GM23338 (cell line): Measurements from ENCODE around the gene OSBPL3. TPM values are rescaled to one million over a fixed set of nuclear protein-coding genes. Genes with fewer than 3 reads are reported as not detected.

Experiments used
- ATAC-seq: fragments of 200-7000 bp; cut with Tn5 transposase; 3 replicates; pipeline ENCODE4 v1.9.1; 2020
- DNase-seq: peaks from one replicate; pipeline ENCODE4 v3.0.0-alpha.2; 2015; ENCODE audit warnings: low spot score
- H2AFZ ChIP-seq: fragments of 200-600 bp; sonication (generic); 2 replicates; pipeline ENCODE4 v1.8.0; 2016; ENCODE audit warnings: antibody characterized with exemption, mild to moderate bottlenecking, moderate library complexity
- H3F3A ChIP-seq: fragments of 200-600 bp; sonication (generic); replicated peaks from 2 replicates; pipeline ENCODE4 v1.8.0; 2017; ENCODE audit warnings: antibody characterized with exemption, mixed run types, low read depth
- H3K27ac ChIP-seq: fragments of 200-600 bp; sonication (generic); 2 replicates; pipeline ENCODE4 v1.6.1; 2016; ENCODE audit warnings: low read depth
- H3K27me3 ChIP-seq: fragments of 200-600 bp; sonication (generic); 2 replicates; pipeline ENCODE4 v1.8.0; 2016; ENCODE audit warnings: mild to moderate bottlenecking, mixed run types, moderate library complexity; ENCODE audit not compliant: insufficient read depth
- H3K36me3 ChIP-seq: fragments of 200-600 bp; sonication (generic); 2 replicates; pipeline ENCODE4 v1.8.0; 2016; ENCODE audit warnings: mild to moderate bottlenecking; ENCODE audit not compliant: insufficient read depth
- H3K4me1 ChIP-seq: fragments of 200-600 bp; sonication (generic); 2 replicates; pipeline ENCODE4 v1.8.0; 2016; ENCODE audit warnings: mild to moderate bottlenecking, moderate library complexity; ENCODE audit not compliant: insufficient read depth
- H3K4me2 ChIP-seq: fragments of 200-600 bp; sonication (generic); 2 replicates; pipeline ENCODE4 v1.7.1; 2017; ENCODE audit warnings: mixed run types
- H3K4me3 ChIP-seq: fragments of 200-600 bp; sonication (generic); 2 replicates; pipeline ENCODE4 v1.6.1; 2016; ENCODE audit warnings: mixed run types
- H3K79me2 ChIP-seq: fragments of 200-600 bp; sonication (generic); replicated peaks from 2 replicates; pipeline ENCODE4 v1.8.0; 2017; ENCODE audit warnings: mild to moderate bottlenecking; ENCODE audit not compliant: insufficient read depth
- H3K9me2 ChIP-seq: fragments of 200-600 bp; sonication (generic); 2 replicates; pipeline ENCODE4 v1.8.0; 2017; ENCODE audit not compliant: insufficient read depth
- H4K20me1 ChIP-seq: fragments of 200-600 bp; sonication (generic); replicated peaks from 2 replicates; pipeline ENCODE4 v1.8.0; 2017; ENCODE audit warnings: mild to moderate bottlenecking; ENCODE audit not compliant: insufficient read depth
- H3K27ac Mint-ChIP-seq: 2 replicates; pipeline ENCODE4 v1.8.0; 2020; ENCODE audit warnings: inconsistent platforms, mild to moderate bottlenecking, moderate library complexity, mixed read lengths
- H3K27me3 Mint-ChIP-seq: 3 replicates; pipeline ENCODE4 v1.8.0; 2022; ENCODE audit warnings: low read depth, mild to moderate bottlenecking, moderate library complexity, mixed read lengths, inconsistent platforms; ENCODE audit not compliant: insufficient read depth, poor library complexity
- H3K36me3 Mint-ChIP-seq: 3 replicates; pipeline ENCODE4 v1.8.0; 2021; ENCODE audit warnings: low read depth, mild to moderate bottlenecking, inconsistent platforms, moderate library complexity, mixed read lengths
- H3K4me1 Mint-ChIP-seq: 3 replicates; pipeline ENCODE4 v1.8.0; 2020; ENCODE audit warnings: mild to moderate bottlenecking, inconsistent platforms, mixed read lengths
- H3K4me3 Mint-ChIP-seq: 3 replicates; pipeline ENCODE4 v1.8.0; 2021; ENCODE audit warnings: moderate library complexity, mild to moderate bottlenecking, inconsistent platforms, mixed read lengths
- H3K9me3 Mint-ChIP-seq: 3 replicates; pipeline ENCODE4 v1.8.0; 2020; ENCODE audit warnings: moderate library complexity, mild to moderate bottlenecking, inconsistent platforms, mixed read lengths
- CREB1 ChIP-seq: fragments of 250-450 bp; sonication (Bioruptor Pico); IDR thresholded peaks from 2 replicates; pipeline ENCODE4 v1.5.0; 2020; ENCODE audit warnings: low read depth, mild to moderate bottlenecking, moderate library complexity
- EZH2 ChIP-seq: fragments of 200-600 bp; sonication (generic); IDR thresholded peaks from one replicate; pipeline ENCODE4 v1.8.0; 2017; ENCODE audit warnings: antibody characterized with exemption, mild to moderate bottlenecking, low read depth; ENCODE audit not compliant: unreplicated experiment
- EZH2phosphoT487 ChIP-seq: fragments of 200-600 bp; sonication (generic); IDR thresholded peaks from one replicate; pipeline ENCODE4 v1.8.1; 2018; ENCODE audit warnings: antibody characterized with exemption; ENCODE audit not compliant: unreplicated experiment
- JUNB ChIP-seq: IDR thresholded peaks from one replicate; pipeline ENCODE4 v1.6.1; 2016; ENCODE audit warnings: antibody characterized with exemption; ENCODE audit not compliant: unreplicated experiment
- NANOG ChIP-seq: IDR thresholded peaks from 2 replicates; pipeline ENCODE4 v1.6.1; 2016; ENCODE audit warnings: antibody characterized with exemption, borderline replicate concordance
- POLR2AphosphoS5 ChIP-seq: IDR thresholded peaks from 2 replicates; pipeline ENCODE4 v1.6.1; 2016; ENCODE audit warnings: antibody characterized with exemption, low read depth
- STAT1 ChIP-seq: IDR thresholded peaks from one replicate; pipeline ENCODE4 v1.6.1; 2016; ENCODE audit warnings: antibody characterized with exemption; ENCODE audit not compliant: unreplicated experiment
- ZNF114 ChIP-seq: fragments of 250-450 bp; sonication (Bioruptor Pico); IDR thresholded peaks from 2 replicates; pipeline ENCODE4 v1.5.0; 2020; ENCODE audit warnings: mild to moderate bottlenecking, moderate library complexity
- ZNF331 ChIP-seq: fragments of 250-450 bp; sonication (Bioruptor Pico); IDR thresholded peaks from 2 replicates; pipeline ENCODE4 v1.5.0; 2020; ENCODE audit warnings: low read depth, mild to moderate bottlenecking, moderate library complexity
- polyA plus RNA-seq: library from polyadenylated mRNA; unstranded; fragments of >200 nt; fragmentation: Nextera tagmentation; extraction: Ambion mirVana; gene quantifications from 2 replicates; pipeline ENCODE4 v1.2.1, GENCODE V29; 2016
- total RNA-seq: library from RNA; depleted of rRNA; stranded (reverse); fragments of >200 nt; shearing (Covaris generic); gene quantifications from 2 replicates; pipeline ENCODE4 v1.2.3, GENCODE V29; 2014
- TF ChIP-seq, protein P1 (sequence below): IDR thresholded peaks from 2 replicates; pipeline ENCODE4 v1.6.1; 2016; ENCODE audit warnings: antibody characterized with exemption
- TF ChIP-seq, protein P2 (sequence below), 2 experiments: fragments of 200-600 bp in 1 of 2; sonication (generic) in 1 of 2; conservative IDR thresholded peaks; 2 replicates each; pipeline versions ENCODE4 v1.5.1 to v1.6.1; 2016 to 2017; ENCODE audit warnings: antibody characterized with exemption in 2 of 2, low read depth in 2 of 2, mild to moderate bottlenecking in 2 of 2, moderate library complexity in 1 of 2
- TF ChIP-seq, protein P3 (sequence below): fragments of 250-450 bp; sonication (Bioruptor Pico); IDR thresholded peaks from 2 replicates; pipeline ENCODE4 v1.5.0; 2020; ENCODE audit warnings: mild to moderate bottlenecking, moderate library complexity

OSBPL3 gene
- total and polyA plus RNA-seq, 2 experiments from 2014 or later = 7.2 to 15.7 TPM

DNA sequence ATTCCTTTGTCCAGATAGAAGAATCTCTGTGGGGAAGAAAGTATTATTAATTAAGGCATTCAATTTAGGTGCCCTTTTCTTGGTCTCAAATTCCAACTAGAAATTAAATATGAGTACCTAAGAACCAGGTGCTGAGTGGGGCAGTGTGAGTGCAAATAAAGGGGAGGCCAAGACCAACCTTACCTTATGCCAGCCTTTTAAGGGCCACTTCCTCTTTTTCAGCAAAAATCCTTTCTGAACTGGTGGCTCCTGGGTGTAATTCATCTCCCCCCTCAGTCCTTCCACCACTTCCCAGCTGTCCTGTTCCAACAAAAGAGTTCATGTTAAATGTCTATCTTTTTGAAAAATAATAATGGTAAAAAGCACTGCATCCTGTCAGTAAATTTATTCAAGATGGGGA is 108.2 kb downstream of the OSBPL3 start (continued):
- no peak for TF ChIP-seq JUNB
- TF ChIP-seq ZNF114 (CRISPR knock-in tag) = no peak
- no peak for TF ChIP-seq POLR2AphosphoS5
- no peak for TF ChIP-seq ZNF331 (CRISPR knock-in tag)
- TF ChIP-seq, protein P1, sequence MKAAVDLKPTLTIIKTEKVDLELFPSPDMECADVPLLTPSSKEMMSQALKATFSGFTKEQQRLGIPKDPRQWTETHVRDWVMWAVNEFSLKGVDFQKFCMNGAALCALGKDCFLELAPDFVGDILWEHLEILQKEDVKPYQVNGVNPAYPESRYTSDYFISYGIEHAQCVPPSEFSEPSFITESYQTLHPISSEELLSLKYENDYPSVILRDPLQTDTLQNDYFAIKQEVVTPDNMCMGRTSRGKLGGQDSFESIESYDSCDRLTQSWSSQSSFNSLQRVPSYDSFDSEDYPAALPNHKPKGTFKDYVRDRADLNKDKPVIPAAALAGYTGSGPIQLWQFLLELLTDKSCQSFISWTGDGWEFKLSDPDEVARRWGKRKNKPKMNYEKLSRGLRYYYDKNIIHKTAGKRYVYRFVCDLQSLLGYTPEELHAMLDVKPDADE = no peak

DNA sequence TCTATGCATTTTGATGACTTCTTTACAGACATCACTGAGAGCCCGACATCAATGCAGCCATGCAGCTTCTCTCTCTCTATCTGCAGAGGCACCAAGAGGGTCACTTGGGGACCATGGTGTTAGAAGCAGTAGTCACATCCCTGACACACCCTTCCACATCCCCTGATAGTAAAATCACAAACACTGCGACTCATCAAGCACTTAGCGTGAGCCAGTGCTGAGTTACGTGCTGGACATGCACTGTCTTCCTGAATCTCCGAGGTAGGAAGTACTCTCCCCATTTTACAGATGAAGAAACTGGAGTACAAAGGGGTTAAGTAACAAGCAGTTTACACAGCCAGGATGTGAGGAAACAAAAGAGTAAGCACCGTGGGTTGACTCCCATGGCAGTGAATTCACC is 109.2 kb downstream of the OSBPL3 start:
- Histone ChIP-seq H3K9me2 (no peaks in the 10 kb centered on the region), H3F3A (no peaks in the 10 kb centered on the region), H3K4me1 (peaks cover 19% of the 10 kb centered on the region), H3K4me3 (no peak overlapping the region), H3K36me3 (no peaks in the 10 kb centered on the region), H3K79me2 (no peaks in the 10 kb centered on the region), H3K27ac (no peak overlapping the region), H4K20me1 (no peaks in the 10 kb centered on the region), H3K4me2 (no peak overlapping the region), H3K27me3 (no peaks in the 10 kb centered on the region), H2AFZ (no peak overlapping the region)
- Mint-ChIP-seq H3K9me3 (no peaks in the 10 kb centered on the region), H3K4me1 (peaks cover 24% of the 10 kb centered on the region), H3K27me3 (no peaks in the 10 kb centered on the region), H3K36me3 (peaks cover 6% of the 10 kb centered on the region; the same call in 1 of the 3 replicates), H3K4me3 (no peak overlapping the region), H3K27ac (no peak overlapping the region)
- no peak for DNase-seq
- ATAC-seq = no peak
- TF ChIP-seq, protein P2, sequence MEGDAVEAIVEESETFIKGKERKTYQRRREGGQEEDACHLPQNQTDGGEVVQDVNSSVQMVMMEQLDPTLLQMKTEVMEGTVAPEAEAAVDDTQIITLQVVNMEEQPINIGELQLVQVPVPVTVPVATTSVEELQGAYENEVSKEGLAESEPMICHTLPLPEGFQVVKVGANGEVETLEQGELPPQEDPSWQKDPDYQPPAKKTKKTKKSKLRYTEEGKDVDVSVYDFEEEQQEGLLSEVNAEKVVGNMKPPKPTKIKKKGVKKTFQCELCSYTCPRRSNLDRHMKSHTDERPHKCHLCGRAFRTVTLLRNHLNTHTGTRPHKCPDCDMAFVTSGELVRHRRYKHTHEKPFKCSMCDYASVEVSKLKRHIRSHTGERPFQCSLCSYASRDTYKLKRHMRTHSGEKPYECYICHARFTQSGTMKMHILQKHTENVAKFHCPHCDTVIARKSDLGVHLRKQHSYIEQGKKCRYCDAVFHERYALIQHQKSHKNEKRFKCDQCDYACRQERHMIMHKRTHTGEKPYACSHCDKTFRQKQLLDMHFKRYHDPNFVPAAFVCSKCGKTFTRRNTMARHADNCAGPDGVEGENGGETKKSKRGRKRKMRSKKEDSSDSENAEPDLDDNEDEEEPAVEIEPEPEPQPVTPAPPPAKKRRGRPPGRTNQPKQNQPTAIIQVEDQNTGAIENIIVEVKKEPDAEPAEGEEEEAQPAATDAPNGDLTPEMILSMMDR (conservative IDR thresholded peaks at IDR 0.05; ENCODE audit: low read depth in 2 of 2) = no peak
- TF ChIP-seq JUNB (no peak), EZH2 (no peak), NANOG (no peak), EZH2phosphoT487 (no peak), CREB1 (CRISPR knock-in tag) (no peak), STAT1 (no peak), ZNF331 (CRISPR knock-in tag) (no peak)
- TF ChIP-seq, protein P3, sequence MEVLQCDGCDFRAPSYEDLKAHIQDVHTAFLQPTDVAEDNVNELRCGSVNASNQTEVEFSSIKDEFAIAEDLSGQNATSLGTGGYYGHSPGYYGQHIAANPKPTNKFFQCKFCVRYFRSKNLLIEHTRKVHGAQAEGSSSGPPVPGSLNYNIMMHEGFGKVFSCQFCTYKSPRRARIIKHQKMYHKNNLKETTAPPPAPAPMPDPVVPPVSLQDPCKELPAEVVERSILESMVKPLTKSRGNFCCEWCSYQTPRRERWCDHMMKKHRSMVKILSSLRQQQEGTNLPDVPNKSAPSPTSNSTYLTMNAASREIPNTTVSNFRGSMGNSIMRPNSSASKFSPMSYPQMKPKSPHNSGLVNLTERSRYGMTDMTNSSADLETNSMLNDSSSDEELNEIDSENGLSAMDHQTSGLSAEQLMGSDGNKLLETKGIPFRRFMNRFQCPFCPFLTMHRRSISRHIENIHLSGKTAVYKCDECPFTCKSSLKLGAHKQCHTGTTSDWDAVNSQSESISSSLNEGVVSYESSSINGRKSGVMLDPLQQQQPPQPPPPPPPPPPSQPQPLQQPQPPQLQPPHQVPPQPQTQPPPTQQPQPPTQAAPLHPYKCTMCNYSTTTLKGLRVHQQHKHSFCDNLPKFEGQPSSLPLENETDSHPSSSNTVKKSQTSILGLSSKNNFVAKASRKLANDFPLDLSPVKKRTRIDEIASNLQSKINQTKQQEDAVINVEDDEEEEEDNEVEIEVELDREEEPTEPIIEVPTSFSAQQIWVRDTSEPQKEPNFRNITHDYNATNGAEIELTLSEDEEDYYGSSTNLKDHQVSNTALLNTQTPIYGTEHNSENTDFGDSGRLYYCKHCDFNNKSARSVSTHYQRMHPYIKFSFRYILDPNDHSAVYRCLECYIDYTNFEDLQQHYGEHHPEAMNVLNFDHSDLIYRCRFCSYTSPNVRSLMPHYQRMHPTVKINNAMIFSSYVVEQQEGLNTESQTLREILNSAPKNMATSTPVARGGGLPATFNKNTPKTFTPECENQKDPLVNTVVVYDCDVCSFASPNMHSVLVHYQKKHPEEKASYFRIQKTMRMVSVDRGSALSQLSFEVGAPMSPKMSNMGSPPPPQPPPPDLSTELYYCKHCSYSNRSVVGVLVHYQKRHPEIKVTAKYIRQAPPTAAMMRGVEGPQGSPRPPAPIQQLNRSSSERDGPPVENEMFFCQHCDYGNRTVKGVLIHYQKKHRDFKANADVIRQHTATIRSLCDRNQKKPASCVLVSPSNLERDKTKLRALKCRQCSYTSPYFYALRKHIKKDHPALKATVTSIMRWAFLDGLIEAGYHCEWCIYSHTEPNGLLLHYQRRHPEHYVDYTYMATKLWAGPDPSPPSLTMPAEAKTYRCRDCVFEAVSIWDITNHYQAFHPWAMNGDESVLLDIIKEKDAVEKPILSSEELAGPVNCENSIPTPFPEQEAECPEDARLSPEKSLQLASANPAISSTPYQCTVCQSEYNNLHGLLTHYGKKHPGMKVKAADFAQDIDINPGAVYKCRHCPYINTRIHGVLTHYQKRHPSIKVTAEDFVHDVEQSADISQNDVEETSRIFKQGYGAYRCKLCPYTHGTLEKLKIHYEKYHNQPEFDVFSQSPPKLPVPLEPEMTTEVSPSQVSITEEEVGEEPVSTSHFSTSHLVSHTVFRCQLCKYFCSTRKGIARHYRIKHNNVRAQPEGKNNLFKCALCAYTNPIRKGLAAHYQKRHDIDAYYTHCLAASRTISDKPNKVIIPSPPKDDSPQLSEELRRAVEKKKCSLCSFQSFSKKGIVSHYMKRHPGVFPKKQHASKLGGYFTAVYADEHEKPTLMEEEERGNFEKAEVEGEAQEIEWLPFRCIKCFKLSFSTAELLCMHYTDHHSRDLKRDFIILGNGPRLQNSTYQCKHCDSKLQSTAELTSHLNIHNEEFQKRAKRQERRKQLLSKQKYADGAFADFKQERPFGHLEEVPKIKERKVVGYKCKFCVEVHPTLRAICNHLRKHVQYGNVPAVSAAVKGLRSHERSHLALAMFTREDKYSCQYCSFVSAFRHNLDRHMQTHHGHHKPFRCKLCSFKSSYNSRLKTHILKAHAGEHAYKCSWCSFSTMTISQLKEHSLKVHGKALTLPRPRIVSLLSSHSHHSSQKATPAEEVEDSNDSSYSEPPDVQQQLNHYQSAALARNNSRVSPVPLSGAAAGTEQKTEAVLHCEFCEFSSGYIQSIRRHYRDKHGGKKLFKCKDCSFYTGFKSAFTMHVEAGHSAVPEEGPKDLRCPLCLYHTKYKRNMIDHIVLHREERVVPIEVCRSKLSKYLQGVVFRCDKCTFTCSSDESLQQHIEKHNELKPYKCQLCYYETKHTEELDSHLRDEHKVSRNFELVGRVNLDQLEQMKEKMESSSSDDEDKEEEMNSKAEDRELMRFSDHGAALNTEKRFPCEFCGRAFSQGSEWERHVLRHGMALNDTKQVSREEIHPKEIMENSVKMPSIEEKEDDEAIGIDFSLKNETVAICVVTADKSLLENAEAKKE (CRISPR knock-in tag) = no peak
- TF ChIP-seq, protein P1 = no peak
